IPS-18c (cell line): ENCODE data around the gene CNTNAP5.

Source experiments
- H3K4me3 ChIP-seq: 2 replicates; pipeline ENCODE4 v1.7.0; 2013; ENCODE audit warnings: low read depth, mild to moderate bottlenecking, low read length, moderate library complexity; ENCODE audit not compliant: insufficient read depth
- H3K9me3 ChIP-seq: one replicate; pipeline ENCODE4 v1.6.1; 2013; ENCODE audit warnings: mild to moderate bottlenecking, low read length, moderate library complexity; ENCODE audit not compliant: control insufficient read depth, insufficient read depth

Gene CNTNAP5

DNA sequence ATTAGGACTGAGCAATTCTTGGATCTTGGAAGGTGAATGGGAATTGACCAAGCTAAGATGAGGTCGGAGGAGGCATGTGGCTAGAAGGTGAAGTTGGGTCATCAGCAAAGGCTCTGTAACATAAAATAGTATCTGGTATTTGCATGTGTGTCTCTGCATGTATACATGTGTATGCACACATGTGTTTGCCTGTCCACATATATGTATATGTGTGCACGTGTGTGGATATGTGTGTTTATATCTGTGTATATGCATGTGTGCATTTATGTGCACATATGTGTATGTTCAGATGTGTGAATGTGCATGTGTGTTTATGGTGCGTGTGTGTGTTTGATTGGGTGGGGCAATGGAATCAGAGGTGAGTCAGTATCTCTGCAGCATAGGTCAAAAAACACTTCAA is 664.3 kb downstream of the CNTNAP5 start:
- no peaks in the 10 kb centered on the region for H3K9me3 ChIP-seq
- H3K4me3 ChIP-seq: no peak overlapping the region

DNA sequence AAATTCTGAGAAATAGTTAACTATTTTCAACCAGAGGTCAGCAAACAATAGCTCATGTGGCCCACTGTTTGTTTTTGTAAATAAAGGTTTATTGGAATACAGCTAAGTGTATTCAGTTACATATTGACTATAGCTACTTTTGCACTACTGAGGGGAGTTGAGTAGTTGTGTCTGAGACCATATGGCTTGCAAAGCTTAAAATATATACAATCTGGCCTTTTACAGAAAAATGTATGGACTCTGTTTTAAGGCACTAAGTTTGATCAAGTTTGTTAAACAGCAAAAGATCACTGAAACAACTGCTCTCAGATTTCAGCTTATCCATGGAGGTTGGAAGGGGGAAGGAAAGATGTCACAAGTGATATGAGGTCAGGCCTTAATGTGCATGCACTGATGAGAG is 667.1 kb downstream of the CNTNAP5 start:
- H3K9me3 ChIP-seq: no peaks in the 10 kb centered on the region
- no peak overlapping the region for H3K4me3 ChIP-seq

DNA sequence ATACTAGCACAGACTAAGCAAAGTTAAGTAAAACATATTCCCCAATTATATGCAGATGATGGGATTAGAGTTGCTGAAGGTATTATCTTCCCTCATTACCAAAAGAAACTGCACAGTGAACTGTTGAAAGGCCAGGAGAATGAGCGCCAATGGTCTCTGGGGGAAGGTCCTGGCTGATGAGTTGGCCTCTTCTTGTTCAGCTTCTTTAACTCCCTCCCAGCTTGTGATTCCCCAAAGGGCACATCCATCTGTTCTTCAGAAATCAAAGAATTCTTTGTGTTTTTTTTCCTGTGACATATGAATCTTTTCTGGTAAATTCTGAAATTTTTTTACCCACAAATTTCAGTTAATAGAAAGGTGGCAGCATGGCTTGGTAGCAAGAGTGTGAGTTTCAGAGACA is 667.6 kb downstream of the CNTNAP5 start:
- no peaks in the 10 kb centered on the region for H3K9me3 ChIP-seq
- no peak overlapping the region for H3K4me3 ChIP-seq

DNA sequence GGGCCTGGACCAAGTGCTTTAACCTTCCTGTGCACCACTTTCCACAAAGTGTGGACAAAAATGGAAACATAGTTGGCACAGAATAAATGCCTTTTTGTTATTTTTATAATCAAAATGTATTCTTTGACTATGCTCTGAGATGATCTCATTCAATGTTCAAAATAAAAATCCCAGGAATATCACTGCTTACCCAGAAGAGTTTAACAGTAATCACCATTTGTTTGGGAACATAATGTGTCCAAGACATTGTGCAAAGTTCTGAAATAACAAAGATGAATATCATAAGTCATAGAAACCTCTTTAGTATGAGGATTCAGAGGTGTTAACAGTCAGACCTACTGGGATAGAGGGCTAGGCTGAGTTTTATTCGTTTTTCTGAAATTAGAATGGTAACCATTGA is 668.1 kb downstream of the CNTNAP5 start:
- Histone ChIP-seq H3K4me3 (no peak overlapping the region), H3K9me3 (no peaks in the 10 kb centered on the region)

DNA sequence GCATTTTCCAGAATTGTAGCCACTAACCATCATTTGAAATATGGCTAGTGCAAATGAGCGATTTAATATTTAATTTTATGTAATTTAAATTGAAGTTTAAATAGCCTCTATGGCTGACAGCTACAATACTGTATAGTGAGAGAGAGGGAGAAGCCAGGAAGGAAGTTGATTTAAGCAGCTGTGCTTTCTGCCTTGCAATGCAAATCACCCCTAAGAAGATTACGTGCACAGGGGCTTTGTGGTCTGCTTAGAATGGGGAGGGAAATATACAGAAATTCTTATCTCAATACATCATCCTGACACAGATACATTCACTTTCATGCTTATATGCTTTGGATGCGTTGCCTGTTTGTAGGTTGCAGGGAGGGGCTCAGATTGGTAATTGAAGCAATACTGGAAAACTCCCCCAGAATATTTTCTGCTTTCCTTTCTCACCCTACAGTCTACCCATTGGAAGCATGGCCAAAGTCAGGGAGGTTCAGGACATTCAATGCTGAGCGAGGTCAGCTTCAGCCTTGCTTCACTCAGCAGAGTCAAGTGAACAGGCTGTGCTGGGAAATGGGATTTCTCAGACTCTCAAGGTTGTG is 674.0 kb downstream of the CNTNAP5 start:
- H3K4me3 ChIP-seq: no peak overlapping the region

DNA sequence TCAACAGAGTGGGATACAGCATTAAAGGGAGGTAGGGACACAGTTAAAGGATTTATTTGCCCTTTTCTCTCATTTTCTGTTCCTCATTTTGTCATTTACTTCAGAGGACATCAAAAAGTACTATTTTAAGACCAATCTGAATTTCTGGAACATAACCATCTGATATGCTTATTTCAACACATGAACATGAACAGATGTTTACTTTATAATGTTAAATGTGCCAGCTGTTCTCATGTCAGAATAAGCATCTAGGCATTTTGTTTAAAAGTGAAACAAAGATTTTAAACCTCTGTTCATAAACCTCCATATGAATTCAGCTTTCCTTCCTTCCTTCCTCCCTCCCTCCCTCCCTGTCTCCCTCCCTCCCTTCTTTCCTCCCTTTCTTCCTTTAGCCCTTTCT is 677.7 kb downstream of the CNTNAP5 start:
- no peak overlapping the region for H3K4me3 ChIP-seq
- H3K9me3 ChIP-seq: no peaks in the 10 kb centered on the region

More for the DNA sequence above, 674.0 kb downstream of the CNTNAP5 start:
- H3K9me3 ChIP-seq: no peaks in the 10 kb centered on the region

DNA sequence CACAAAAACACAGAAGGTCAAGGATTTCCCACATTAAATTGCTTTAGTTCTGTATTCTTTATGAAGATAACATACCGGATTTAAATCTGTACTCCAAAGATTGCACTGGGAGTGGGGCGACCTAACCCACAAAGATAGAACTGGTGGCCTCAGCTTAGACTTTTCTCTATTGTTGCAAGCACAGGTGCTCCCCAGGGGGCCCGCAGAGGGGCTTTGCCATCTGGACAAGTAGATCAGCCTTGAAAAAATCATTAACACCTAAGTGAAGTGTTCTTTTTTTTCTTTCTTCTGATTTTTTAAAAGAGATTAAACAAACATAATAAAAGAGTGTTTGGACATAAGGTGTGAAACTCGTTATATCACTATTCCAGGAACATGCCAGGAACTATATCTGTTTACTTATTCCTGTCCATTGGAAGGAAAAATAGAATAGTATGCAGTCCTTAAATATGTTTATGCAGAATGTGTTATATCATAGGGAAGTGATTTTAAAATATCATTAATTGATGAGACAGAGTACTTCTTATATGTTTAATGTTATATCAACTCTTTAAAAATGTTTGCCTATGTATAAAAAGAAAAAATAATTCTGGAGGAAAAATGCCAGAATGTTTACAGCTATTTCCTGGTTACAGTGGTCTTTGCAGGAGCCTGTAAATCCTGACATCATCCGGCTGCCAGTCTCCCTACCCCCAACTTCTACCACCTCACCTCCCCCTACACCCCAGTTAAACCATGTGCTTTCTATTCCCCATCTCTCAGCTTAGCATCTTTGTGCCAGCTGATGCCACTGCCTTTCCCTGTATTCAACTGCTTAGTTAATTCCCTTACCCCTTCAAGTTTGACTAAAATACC is 679.2 kb downstream of the CNTNAP5 start:
- no peaks in the 10 kb centered on the region for H3K9me3 ChIP-seq
- no peak overlapping the region for H3K4me3 ChIP-seq

DNA sequence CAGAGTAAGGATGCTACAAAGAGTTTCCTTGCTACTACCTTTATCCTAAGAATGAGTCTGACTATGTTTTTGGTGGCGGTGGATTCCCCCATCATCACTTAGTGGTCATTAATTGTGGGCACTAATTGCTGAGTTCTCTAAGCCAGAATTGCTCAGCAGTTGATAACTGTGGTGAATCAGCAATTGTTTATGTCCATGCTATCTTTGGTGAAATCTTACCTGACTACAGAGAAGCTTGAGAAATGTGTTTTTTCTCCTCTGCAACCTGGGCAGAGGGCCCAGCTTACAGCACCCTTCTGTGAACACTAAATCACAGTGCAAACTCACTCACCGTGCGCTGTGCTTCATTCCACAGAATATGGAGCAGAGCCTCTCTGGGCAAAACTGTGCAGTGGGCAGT is 683.6 kb downstream of the CNTNAP5 start:
- H3K4me3 ChIP-seq: no peak overlapping the region
- H3K9me3 ChIP-seq: no peaks in the 10 kb centered on the region

DNA sequence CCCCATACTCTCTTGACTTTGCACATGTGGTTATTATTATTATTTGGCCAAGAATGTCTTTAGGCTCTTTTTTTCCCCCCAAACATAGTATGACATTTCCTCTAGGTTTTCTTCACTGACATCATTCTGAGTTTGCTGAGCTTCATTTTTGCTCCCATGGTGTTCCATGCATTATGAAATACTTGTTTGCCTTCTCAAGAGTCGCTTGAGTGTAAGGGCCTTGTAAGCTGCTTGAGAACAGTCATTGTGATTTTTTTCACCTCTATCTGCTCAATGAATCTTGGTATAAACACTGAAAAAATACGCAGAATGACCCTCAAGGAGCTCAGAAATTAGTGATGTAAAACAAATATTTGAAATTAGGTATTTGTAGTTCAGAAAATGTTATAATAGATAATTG is 688.9 kb downstream of the CNTNAP5 start:
- Histone ChIP-seq H3K4me3 (no peak overlapping the region), H3K9me3 (no peaks in the 10 kb centered on the region)

DNA sequence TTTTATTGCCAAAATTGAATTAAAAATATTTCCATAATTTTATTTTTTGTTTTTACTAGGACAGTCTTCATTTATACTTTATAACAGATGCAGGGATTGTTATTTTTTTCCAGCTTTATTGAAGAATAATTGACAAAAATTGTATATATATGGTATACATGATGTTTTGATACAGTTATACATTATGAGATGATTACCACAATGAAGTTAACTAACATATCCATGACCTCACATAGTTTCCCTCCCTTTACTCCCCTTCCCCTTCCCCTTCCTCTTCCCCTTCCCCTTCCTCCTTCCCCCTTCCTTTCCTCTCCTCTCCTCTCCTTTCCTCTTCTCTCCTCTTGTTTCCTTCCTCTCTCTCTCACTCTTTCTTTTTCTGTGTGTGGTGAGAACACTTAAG is 700.1 kb downstream of the CNTNAP5 start:
- no peak overlapping the region for H3K4me3 ChIP-seq
- no peaks in the 10 kb centered on the region for H3K9me3 ChIP-seq

DNA sequence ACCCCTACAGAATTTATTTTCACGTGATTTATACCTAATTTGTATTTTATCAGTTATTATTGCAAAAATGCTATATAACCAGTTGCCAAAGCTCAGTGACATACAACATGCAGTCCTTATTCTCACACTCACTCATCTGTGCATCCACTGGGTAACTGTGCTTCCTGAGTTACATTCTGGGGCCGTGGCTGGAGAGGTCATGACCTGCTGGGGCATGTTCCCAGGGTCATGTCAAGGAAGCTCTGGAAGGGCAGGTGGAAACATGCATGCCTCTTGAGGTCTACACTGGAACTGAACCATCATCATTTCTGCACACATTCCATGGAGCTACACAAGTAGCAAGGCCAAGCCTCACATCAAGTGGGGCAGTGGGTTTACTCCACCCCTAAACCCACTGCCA is 715.5 kb downstream of the CNTNAP5 start:
- H3K4me3 ChIP-seq: no peak overlapping the region
- no peaks in the 10 kb centered on the region for H3K9me3 ChIP-seq

DNA sequence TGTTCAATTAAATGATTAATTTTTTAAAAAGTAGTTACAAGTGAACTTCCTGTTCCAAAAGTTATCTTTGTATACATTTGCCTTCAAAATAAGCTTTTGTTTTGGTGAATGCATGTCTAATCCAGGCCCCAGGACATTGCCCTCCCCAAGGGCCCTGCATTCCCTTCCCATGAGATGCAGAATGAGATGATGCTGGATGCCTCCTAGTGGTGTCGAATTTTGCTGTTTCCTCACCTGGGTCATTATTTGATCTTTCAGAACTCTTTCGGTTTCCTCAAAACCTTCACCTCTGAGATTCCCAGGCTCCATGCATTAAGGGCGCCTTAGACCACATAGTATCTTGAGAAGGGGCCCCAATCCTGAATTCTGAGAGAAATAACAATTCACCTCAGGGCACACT is 728.8 kb downstream of the CNTNAP5 start:
- H3K9me3 ChIP-seq: no peaks in the 10 kb centered on the region
- H3K4me3 ChIP-seq: no peak overlapping the region

DNA sequence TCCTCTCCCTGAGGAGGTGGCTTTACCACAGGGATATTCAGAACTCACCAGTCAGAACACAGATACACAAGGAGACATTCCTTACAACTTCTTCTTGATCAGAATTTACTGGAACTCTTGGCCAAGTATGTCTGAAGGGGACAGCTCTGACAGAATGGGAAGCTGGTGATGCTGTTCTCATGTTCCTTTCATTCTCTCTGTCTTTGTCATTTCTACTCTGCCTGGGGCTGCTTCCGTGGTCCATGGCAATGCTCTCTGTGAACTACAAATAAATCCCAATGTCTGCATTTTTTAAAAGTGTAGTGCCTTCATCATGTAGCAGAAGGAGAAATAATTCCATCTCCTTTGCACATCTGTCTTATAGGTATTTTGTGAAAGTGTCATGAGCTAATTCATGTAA is 730.3 kb downstream of the CNTNAP5 start:
- Histone ChIP-seq H3K9me3 (no peaks in the 10 kb centered on the region), H3K4me3 (no peak overlapping the region)

DNA sequence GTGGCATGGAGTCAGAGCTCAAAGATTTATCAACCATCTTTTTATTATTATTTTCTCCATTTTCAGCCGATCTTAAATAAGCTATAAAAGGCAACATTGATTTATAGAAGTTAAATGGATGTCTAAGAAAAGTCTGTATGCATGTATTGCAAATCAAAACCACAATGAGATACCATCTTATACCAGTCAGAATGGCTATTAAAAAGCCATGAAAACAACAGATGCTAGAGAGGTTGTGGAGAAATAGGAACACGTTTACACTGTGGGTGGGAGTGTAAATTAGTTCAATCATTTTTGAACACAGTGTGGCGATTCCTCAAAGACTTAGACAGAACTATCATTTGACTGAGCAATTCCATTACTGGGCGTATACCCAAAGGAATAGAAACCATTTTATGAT is 731.0 kb downstream of the CNTNAP5 start:
- no peak overlapping the region for H3K4me3 ChIP-seq
- no peaks in the 10 kb centered on the region for H3K9me3 ChIP-seq

DNA sequence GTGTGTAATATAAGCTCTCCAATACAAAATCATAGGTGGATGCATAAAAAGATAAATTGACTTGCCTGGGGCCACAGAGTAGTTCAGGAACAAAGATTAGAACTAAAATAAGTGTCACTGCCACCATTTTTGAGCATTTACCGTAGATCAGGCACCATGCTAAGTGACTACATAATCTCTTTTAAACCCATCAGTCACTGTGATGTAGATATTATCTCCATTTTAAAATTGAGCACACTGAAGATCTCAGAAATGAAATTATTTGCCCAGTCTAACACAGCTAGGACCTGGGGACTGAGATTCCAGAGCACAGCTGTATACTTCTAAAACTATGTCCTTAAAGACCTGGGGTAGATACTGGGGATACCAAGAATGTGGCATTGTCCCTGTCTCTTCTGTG is 737.3 kb downstream of the CNTNAP5 start:
- no peak overlapping the region for H3K4me3 ChIP-seq
- H3K9me3 ChIP-seq: no peaks in the 10 kb centered on the region

DNA sequence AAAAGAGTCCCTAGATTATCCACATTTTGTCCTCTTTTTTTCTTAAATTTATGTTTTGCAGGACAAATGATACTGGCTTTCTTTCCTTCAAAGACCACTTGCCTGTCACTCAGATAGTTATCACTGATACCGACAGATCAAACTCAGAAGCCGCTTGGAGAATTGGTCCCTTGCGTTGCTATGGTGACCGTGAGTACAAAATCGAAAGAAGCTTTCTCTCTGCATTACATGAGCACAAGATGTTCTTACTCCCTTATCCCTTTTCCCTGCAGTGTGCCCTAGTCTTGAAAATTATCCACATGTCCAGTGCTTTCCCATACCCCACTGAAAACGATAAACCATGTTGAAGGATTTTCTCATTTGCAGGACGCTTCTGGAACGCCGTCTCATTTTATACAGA is 738.5 kb downstream of the CNTNAP5 start:
- Histone ChIP-seq H3K4me3 (no peak overlapping the region), H3K9me3 (no peaks in the 10 kb centered on the region)

DNA sequence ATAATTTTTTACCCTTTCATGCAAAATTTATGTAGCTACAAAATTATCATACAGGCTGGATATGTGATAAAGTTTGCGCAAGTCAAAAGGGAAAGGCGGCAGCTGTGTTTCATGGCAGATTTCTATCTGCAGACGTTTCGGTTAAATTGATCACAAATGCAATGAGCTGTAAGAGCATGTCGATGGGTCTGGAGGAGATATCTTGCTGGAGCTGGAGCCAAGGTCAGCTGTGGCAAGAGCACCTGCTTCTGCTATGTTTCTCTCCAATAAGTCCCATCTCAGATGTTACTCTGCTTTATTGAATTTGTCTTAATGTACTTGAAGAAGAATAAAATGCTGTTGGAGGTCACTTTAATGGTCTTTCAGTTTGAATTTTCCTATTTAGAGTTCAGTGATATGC is 749.7 kb downstream of the CNTNAP5 start:
- Histone ChIP-seq H3K9me3 (no peaks in the 10 kb centered on the region), H3K4me3 (no peak overlapping the region)

DNA sequence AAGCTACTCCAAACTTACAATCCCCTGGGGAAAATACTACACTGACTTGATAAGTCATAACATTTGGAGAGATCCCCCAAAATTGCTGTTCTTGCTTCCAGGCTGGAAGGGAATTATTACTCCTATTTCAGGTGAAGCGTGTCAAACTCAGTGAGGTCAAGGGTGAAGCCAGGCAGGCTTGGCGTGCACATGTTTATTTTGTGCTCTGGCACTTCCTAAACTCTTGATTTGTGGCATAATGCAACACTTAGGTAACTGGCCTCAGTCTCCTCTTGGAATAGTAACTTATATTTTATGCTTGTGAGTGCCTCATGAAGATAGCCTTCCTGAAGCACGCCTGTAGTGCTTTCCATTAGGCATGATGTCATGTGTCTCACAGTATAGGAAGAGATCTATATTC is 751.2 kb downstream of the CNTNAP5 start:
- Histone ChIP-seq H3K4me3 (no peak overlapping the region), H3K9me3 (no peaks in the 10 kb centered on the region)

DNA sequence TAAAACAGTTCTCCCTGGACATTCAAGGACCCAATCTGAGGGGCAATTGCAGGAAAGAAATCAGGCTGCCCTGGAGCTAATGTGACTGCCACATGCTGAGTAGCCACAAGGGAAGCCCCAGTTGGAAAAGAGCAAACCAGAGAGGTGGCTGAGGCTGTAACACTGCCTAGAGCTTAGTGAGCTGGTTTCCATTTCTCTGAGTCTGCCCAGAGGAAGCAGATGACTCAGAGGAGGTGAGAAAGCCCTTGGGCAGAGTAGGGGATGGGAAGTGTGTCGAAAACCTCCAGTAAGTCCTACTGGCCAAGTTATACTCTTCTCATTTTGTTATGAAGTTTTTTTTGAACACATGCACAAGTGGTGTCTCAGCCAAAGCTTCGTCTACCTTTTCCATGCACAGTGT is 753.0 kb downstream of the CNTNAP5 start:
- no peak overlapping the region for H3K4me3 ChIP-seq
- H3K9me3 ChIP-seq: no peaks in the 10 kb centered on the region
